SH-SY5Y (cell line): Measurements from ENCODE around the gene SRPRB.

ENCODE experiments used
- GATA2 ChIP-seq: IDR thresholded peaks from 2 replicates; pipeline ENCODE4 v1.6.1; 2011; ENCODE audit warnings: mild to moderate bottlenecking, low read depth, low read length
- GATA3 ChIP-seq: IDR thresholded peaks from 2 replicates; pipeline ENCODE4 v1.6.1; 2011; ENCODE audit warnings: low read depth, mild to moderate bottlenecking, low read length, moderate library complexity

GRCh38 chr3:133842158-133842557 lies 36.5 kb downstream of the SRPRB start:
- TF ChIP-seq GATA3 (no peak), GATA2 (no peak)
